Body of pancreas (tissue), 4 donors: ENCODE measurements around the gene CELSR1. TPM values are rescaled to one million over a fixed set of nuclear protein-coding genes. Genes with fewer than 3 reads are reported as not detected.

Experiments
- ATAC-seq: fragments of 150-250 bp; one replicate; pipeline ENCODE4 v1.9.1; 2016
- DNase-seq, 4 donors: peaks; one replicate each; pipeline ENCODE4 v3.0.0-alpha.2; 2019
- H3K27ac ChIP-seq, 4 donors: fragments of 200-600 bp; sonication (generic); 1 replicate in 3 of 4; 2 replicates in 1 of 4; pipeline versions ENCODE4 v1.5.1 to v1.6.1; 2016 to 2019; ENCODE audit warnings: mild to moderate bottlenecking in 1 of 4, mixed read lengths in 1 of 4, moderate library complexity in 1 of 4
- H3K27me3 ChIP-seq, 2 donors: fragments of 200-600 bp; sonication (generic); one replicate each; pipeline ENCODE4 v1.6.0; 2016; ENCODE audit warnings: mild to moderate bottlenecking in 1 of 2
- H3K36me3 ChIP-seq, 2 donors: fragments of 200-600 bp; sonication (generic); replicated peaks in 1 of 2; 2 replicates each; pipeline ENCODE4 v1.5.1; 2016; ENCODE audit warnings: low read depth in 2 of 2; ENCODE audit not compliant: insufficient read depth in 1 of 2
- H3K4me1 ChIP-seq: fragments of 200-600 bp; sonication (generic); one replicate; pipeline ENCODE4 v1.6.0; 2016
- H3K4me3 ChIP-seq, 2 donors: fragments of 200-600 bp; sonication (generic); 1 replicate in 1 of 2; 2 replicates in 1 of 2; pipeline ENCODE4 v1.5.1; 2016 to 2019
- H3K9me3 ChIP-seq, 3 donors: fragments of 200-600 bp; sonication (generic); 1 replicate in 2 of 3; 2 replicates in 1 of 3; pipeline ENCODE4 v1.5.1; 2016
- CTCF ChIP-seq, 7 experiments: fragments of 450-650 bp in 4 of 7; fragments of 200-600 bp in 3 of 7; sonication (generic) in 3 of 7; IDR thresholded peaks; one replicate each; pipeline ENCODE4 v1.5.1; 2016 to 2019; ENCODE audit warnings: antibody characterized with exemption in 7 of 7
- POLR2A ChIP-seq, 3 donors: fragments of 450-650 bp; IDR thresholded peaks; one replicate each; pipeline ENCODE4 v1.6.1; 2016; ENCODE audit warnings: antibody characterized with exemption in 3 of 3, mild to moderate bottlenecking in 2 of 3
- WGBS, 2 donors: methylation state at CpG; one replicate each; pipeline ENCODE4 v1.1.5; 2017; 5-methylcytosine and 5-hydroxymethylcytosine counted together
- intact Hi-C: fragments of 100-400 bp; cut with DNase I; formaldehyde crosslinking; loops from one replicate; pipeline ENCODE4 v1.15.1; 2023
- total RNA-seq, 2 donors: library from RNA; depleted of rRNA; stranded (reverse); fragments of >200 nt; gene quantifications; one replicate each; pipeline ENCODE4 v1.1.0, GENCODE V29; 2016

CELSR1 gene
- total RNA-seq, 2 donors from 2014 or later, result 0.66 to 3.6 TPM

- Histone ChIP-seq H3K27me3 (no peaks in the 10 kb centered on the region), H3K27ac (no peak overlapping the region), H3K4me1 (no peaks in the 10 kb centered on the region), H3K36me3 (no peaks in the 10 kb centered on the region), H3K9me3 (no peaks in the 10 kb centered on the region), H3K4me3 (no peak overlapping the region)
- no peak for DNase-seq
- intact Hi-C loops, result no loop called here
- TF ChIP-seq POLR2A (IDR thresholded peaks at IDR 0.05) (no peak), CTCF (IDR thresholded peaks at IDR 0.05) (no peak)
- 83 to 87% methylated on average over 17 to 21 of the region's 21 CpGs for WGBS, 2 donors
- no peak for ATAC-seq
These were observed 91.5 kb downstream of the CELSR1 start for GRCh38 chr22:46445771-46446420.

- Histone ChIP-seq H3K4me3 (no peak overlapping the region), H3K27ac (no peak overlapping the region), H3K27me3 (no peaks in the 10 kb centered on the region), H3K36me3 (no peaks in the 10 kb centered on the region), H3K4me1 (no peaks in the 10 kb centered on the region), H3K9me3 (no peaks in the 10 kb centered on the region)
- TF ChIP-seq CTCF (IDR thresholded peaks at IDR 0.05) (no peak), POLR2A (IDR thresholded peaks at IDR 0.05) (no peak)
- WGBS, 2 donors, result 80 to 84% methylated on average over 10 of the region's 10 CpGs
- ATAC-seq, result no peak
- intact Hi-C loops, result no loop called here
- DNase-seq, result no peak
These were observed 93.0 kb downstream of the CELSR1 start for GRCh38 chr22:46444390-46444854.

- intact Hi-C loops, result no loop called here
- TF ChIP-seq POLR2A (IDR thresholded peaks at IDR 0.05) (no peak), CTCF (IDR thresholded peaks at IDR 0.05) (no peak)
- Histone ChIP-seq H3K4me1 (no peaks in the 10 kb centered on the region), H3K36me3 (no peaks in the 10 kb centered on the region), H3K4me3 (no peak overlapping the region), H3K9me3 (no peaks in the 10 kb centered on the region), H3K27ac (no peak overlapping the region), H3K27me3 (no peaks in the 10 kb centered on the region)
- 80 to 86% methylated on average over 15 of the region's 15 CpGs for WGBS, 2 donors
- ATAC-seq (no peak), DNase-seq (no peak)
These were observed 93.5 kb downstream of the CELSR1 start for GRCh38 chr22:46443850-46444389.

- DNase-seq (no peak), ATAC-seq (no peak)
- Histone ChIP-seq H3K4me1 (no peaks in the 10 kb centered on the region), H3K27ac (no peak overlapping the region), H3K27me3 (no peaks in the 10 kb centered on the region), H3K4me3 (no peak overlapping the region), H3K36me3 (no peaks in the 10 kb centered on the region), H3K9me3 (no peaks in the 10 kb centered on the region)
- 84 to 87% methylated on average over 14 of the region's 14 CpGs for WGBS, 2 donors
- intact Hi-C loops, result no loop called here
- TF ChIP-seq CTCF (IDR thresholded peaks at IDR 0.05) (no peak), POLR2A (IDR thresholded peaks at IDR 0.05) (no peak)
These were observed 95.1 kb downstream of the CELSR1 start for GRCh38 chr22:46442217-46442853.
